ENCODE data around the gene TENT4A.

TENT4A gene

DNA sequence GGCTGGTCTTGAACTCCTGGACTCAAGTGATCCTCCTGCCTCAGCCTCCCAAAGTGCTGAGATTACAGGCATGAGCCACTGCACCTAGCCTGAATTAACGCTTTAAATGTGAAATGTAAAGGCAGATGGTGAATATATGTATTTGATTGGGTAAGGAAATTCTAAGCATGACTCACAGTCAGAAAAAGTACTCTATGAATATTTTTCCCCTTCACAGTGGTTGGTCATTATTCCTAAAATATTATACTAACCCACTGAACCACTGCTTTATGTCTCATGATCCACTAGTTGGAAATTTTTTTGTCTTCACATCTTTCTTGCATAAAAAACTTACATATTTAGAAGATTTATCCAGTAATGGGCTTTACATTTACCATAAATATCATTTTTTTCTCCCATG is 14.5 kb upstream of the TENT4A start:
- Histone ChIP-seq H3K9me3 (ENCODE audit: insufficient read depth, low read length) (no peaks in the 10 kb centered on the region), H3K4me2 (ENCODE audit: low read length) (no peak overlapping the region), H3K27me3 (ENCODE audit: low read depth, low read length) (no peaks in the 10 kb centered on the region), H3K36me3 (replicated peaks; ENCODE audit: low read depth, low read length) (no peaks in the 10 kb centered on the region), H3K4me3 (ENCODE audit: low read length) (no peak overlapping the region), H3K27ac (ENCODE audit: low read length) (no peak overlapping the region), H3K79me2 (ENCODE audit: low read length) (no peaks in the 10 kb centered on the region), H2AFZ (ENCODE audit: low read depth, low read length) (no peak overlapping the region), H3K9ac (ENCODE audit: low read length) (no peak overlapping the region), H3K4me1 (ENCODE audit: low read length) (no peaks in the 10 kb centered on the region), H4K20me1 (ENCODE audit: insufficient read depth, low read length) (no peaks in the 10 kb centered on the region)
- TF ChIP-seq CTCF (IDR thresholded peaks at IDR 0.05; ENCODE audit: low read depth, low read length) = no peak
- TF ChIP-seq EZH2phosphoT487 (IDR thresholded peaks at IDR 0.05; ENCODE audit: low read depth) = no peak

GRCh38 chr5:6699357-6699756 is 13.9 kb upstream of the TENT4A start:
- no peaks in the 10 kb centered on the region for H3K27me3 ChIP-seq (ENCODE audit: low read depth, low read length)
- no peaks in the 10 kb centered on the region for H3K4me1 ChIP-seq (ENCODE audit: low read length)
- H2AFZ ChIP-seq (ENCODE audit: low read depth, low read length) = no peak overlapping the region
- H3K9ac ChIP-seq (ENCODE audit: low read length) = no peak overlapping the region
- H4K20me1 ChIP-seq (ENCODE audit: insufficient read depth, low read length) = no peaks in the 10 kb centered on the region
- H3K4me2 ChIP-seq (ENCODE audit: low read length) = no peak overlapping the region
- H3K36me3 ChIP-seq (replicated peaks; ENCODE audit: low read depth, low read length) = no peaks in the 10 kb centered on the region
- TF ChIP-seq CTCF (IDR thresholded peaks at IDR 0.05; ENCODE audit: low read depth, low read length) (no peak), EZH2phosphoT487 (IDR thresholded peaks at IDR 0.05; ENCODE audit: low read depth) (no peak)
- H3K79me2 ChIP-seq (ENCODE audit: low read length) = no peaks in the 10 kb centered on the region
- no peak overlapping the region for H3K27ac ChIP-seq (ENCODE audit: low read length)
- H3K9me3 ChIP-seq (ENCODE audit: insufficient read depth, low read length) = no peaks in the 10 kb centered on the region
- H3K4me3 ChIP-seq (ENCODE audit: low read length) = no peak overlapping the region

GRCh38 chr5:6700074-6700684 is 13.1 kb upstream of the TENT4A start:
- Histone ChIP-seq H3K79me2 (ENCODE audit: low read length) (no peaks in the 10 kb centered on the region), H3K27ac (ENCODE audit: low read length) (no peak overlapping the region), H4K20me1 (ENCODE audit: insufficient read depth, low read length) (no peaks in the 10 kb centered on the region), H3K4me3 (ENCODE audit: low read length) (no peak overlapping the region), H3K9me3 (ENCODE audit: insufficient read depth, low read length) (no peaks in the 10 kb centered on the region), H3K9ac (ENCODE audit: low read length) (no peak overlapping the region), H3K27me3 (ENCODE audit: low read depth, low read length) (no peaks in the 10 kb centered on the region), H3K36me3 (replicated peaks; ENCODE audit: low read depth, low read length) (no peaks in the 10 kb centered on the region), H3K4me2 (ENCODE audit: low read length) (no peak overlapping the region), H3K4me1 (ENCODE audit: low read length) (peaks cover 4% of the 10 kb centered on the region), H2AFZ (ENCODE audit: low read depth, low read length) (no peak overlapping the region)
- TF ChIP-seq EZH2phosphoT487 (IDR thresholded peaks at IDR 0.05; ENCODE audit: low read depth) (no peak), CTCF (IDR thresholded peaks at IDR 0.05; ENCODE audit: low read depth, low read length) (no peak)

DNA sequence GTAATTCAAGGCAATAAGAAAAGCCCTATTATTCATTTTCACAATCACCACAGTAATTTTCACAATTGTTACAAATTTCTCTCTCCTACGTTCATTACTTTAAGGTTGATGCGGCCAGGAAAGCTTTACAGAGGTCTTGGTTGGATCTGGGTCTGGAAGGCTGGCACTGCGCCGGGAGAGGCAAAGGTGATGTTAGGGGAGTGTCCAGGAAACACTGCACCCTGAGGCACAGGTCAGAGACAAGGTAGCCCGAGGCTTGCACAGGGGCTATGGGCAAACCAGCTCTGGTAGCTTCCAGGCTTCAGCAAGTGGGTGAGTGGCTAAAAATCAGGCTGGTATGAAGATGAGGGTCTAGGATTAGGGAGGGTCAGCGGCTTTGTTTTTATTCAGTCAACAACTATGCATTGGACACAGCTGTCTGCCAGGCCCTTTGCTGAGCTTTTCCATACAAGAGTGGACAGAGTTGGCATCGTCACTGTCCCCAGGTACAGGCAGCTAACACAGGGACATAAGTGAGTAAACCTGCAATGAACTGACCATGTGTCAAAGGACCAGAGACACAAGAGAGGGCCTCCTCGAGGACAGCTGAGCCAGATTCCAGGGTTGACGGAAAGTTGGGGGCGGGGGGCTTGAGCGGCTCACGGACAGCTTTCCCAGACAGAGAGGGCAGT is 12.4 kb upstream of the TENT4A start:
- Histone ChIP-seq H3K79me2 (ENCODE audit: low read length) (no peaks in the 10 kb centered on the region), H3K4me2 (ENCODE audit: low read length) (no peak overlapping the region), H3K9me3 (ENCODE audit: insufficient read depth, low read length) (no peaks in the 10 kb centered on the region), H3K36me3 (replicated peaks; ENCODE audit: low read depth, low read length) (no peaks in the 10 kb centered on the region), H3K27ac (ENCODE audit: low read length) (no peak overlapping the region), H3K4me1 (ENCODE audit: low read length) (peaks cover 7% of the 10 kb centered on the region), H4K20me1 (ENCODE audit: insufficient read depth, low read length) (no peaks in the 10 kb centered on the region), H3K9ac (ENCODE audit: low read length) (no peak overlapping the region), H3K4me3 (ENCODE audit: low read length) (no peak overlapping the region), H2AFZ (ENCODE audit: low read depth, low read length) (no peak overlapping the region), H3K27me3 (ENCODE audit: low read depth, low read length) (no peaks in the 10 kb centered on the region)
- TF ChIP-seq EZH2phosphoT487 (IDR thresholded peaks at IDR 0.05; ENCODE audit: low read depth) (no peak), CTCF (IDR thresholded peaks at IDR 0.05; ENCODE audit: low read depth, low read length) (no peak)
